OCI-LY7 (cell line): ENCODE results near the gene RPS6KA3. TPM values are rescaled to one million over a fixed set of nuclear protein-coding genes. Genes with fewer than 3 reads are reported as not detected.

Experiments
- Bru-seq: library from RNA; stranded (reverse); fragments of 400-500 nt; gene quantifications from one replicate; lab custom pipeline; 2021; lab: Mats Ljungman, UMichigan
- BruChase-seq, 2 experiments: library from RNA; stranded (reverse); fragments of 400-500 nt; gene quantifications; one replicate each; lab custom pipeline; 2021; lab: Mats Ljungman, UMichigan
- BruUV-seq: library from RNA; stranded (reverse); fragments of 400-500 nt; replicated peaks from 2 replicates; lab custom pipeline; 2021; lab: Mats Ljungman, UMichigan
- CTCF ChIA-PET: fragments of 300-600 bp; sonication (Branson Sonifier 250); formaldehyde crosslinking; loops from one replicate; lab custom pipeline; 2022; ENCODE audit warnings: antibody characterized with exemption; ENCODE audit not compliant: unreplicated experiment; lab: Charles Lee
- POLR2A ChIA-PET: fragments of 300-600 bp; sonication (Branson Sonifier 250); formaldehyde crosslinking; loops from one replicate; lab custom pipeline; 2022; ENCODE audit warnings: antibody characterized with exemption; lab: Charles Lee
- DNase-seq: peaks from one replicate; pipeline ENCODE4 v3.0.0-alpha.2; 2015; ENCODE audit warnings: low spot score
- H2AFZ ChIP-seq: fragments of 200-600 bp; sonication (generic), shearing (Covaris generic); 2 replicates; pipeline ENCODE4 v1.6.1; 2014; ENCODE audit warnings: mild to moderate bottlenecking, antibody characterized with exemption, low read length, moderate library complexity
- H3K27ac ChIP-seq: fragments of 200-600 bp; sonication (generic); 2 replicates; pipeline ENCODE4 v1.5.1; 2014; ENCODE audit warnings: mixed run types, low read depth, mild to moderate bottlenecking, moderate library complexity, low read length, inconsistent platforms; ENCODE audit not compliant: poor library complexity, severe bottlenecking
- H3K36me3 ChIP-seq: fragments of 200-600 bp; sonication (generic); 2 replicates; pipeline ENCODE4 v1.6.1; 2014; ENCODE audit warnings: mild to moderate bottlenecking, antibody characterized with exemption, low read length, moderate library complexity, mixed read lengths; ENCODE audit not compliant: insufficient read depth
- H3K4me1 ChIP-seq: fragments of 200-600 bp; sonication (generic); 2 replicates; pipeline ENCODE4 v1.5.1; 2014; ENCODE audit warnings: mild to moderate bottlenecking, low read length; ENCODE audit not compliant: insufficient read depth, poor library complexity, severe bottlenecking
- H3K4me2 ChIP-seq: fragments of 200-600 bp; sonication (generic); 2 replicates; pipeline ENCODE4 v1.6.1; 2014; ENCODE audit warnings: mild to moderate bottlenecking, low read length
- H3K4me3 ChIP-seq: fragments of 200-600 bp; sonication (generic); 2 replicates; pipeline ENCODE4 v1.5.1; 2014; ENCODE audit warnings: mild to moderate bottlenecking, low read depth, low read length; ENCODE audit not compliant: poor library complexity, severe bottlenecking
- H3K79me2 ChIP-seq: fragments of 200-600 bp; sonication (generic); 2 replicates; pipeline ENCODE4 v1.6.1; 2016; ENCODE audit warnings: low read depth, mild to moderate bottlenecking, low read length, moderate library complexity, mixed read lengths; ENCODE audit not compliant: insufficient read depth
- H3K9me2 ChIP-seq: fragments of 200-600 bp; sonication (generic); 2 replicates; pipeline ENCODE4 v1.6.1; 2016; ENCODE audit warnings: mild to moderate bottlenecking, low read length, mixed read lengths; ENCODE audit not compliant: insufficient read depth
- H3K9me3 ChIP-seq: fragments of 200-600 bp; sonication (generic); 2 replicates; pipeline ENCODE4 v1.6.1; 2014; ENCODE audit warnings: mild to moderate bottlenecking, mixed run types, low read length, mixed read lengths
- H4K20me1 ChIP-seq: fragments of 200-600 bp; sonication (generic); 2 replicates; pipeline ENCODE4 v1.6.1; 2014; ENCODE audit warnings: mild to moderate bottlenecking, antibody characterized with exemption, low read length, moderate library complexity, mixed read lengths; ENCODE audit not compliant: insufficient read depth
- EZH2phosphoT487 ChIP-seq: fragments of 200-600 bp; sonication (generic); IDR thresholded peaks from 2 replicates; pipeline ENCODE4 v1.6.1; 2018; ENCODE audit warnings: low read depth, borderline replicate concordance, mild to moderate bottlenecking, mixed run types, antibody characterized with exemption, low read length, moderate library complexity, mixed read lengths
- intact Hi-C: fragments of 100-400 bp; cut with micrococcal nuclease; formaldehyde crosslinking; loops from one replicate; pipeline ENCODE4 v1.10.0; 2022; ENCODE audit not compliant: unreplicated experiment
- long read RNA-seq: library from polyadenylated mRNA; stranded (forward); transcript quantifications from one replicate; pipeline ENCODE4 v2.0.0, GENCODE V29; 2022
- total RNA-seq, 2 experiments: library from RNA; depleted of rRNA in 1 of 2; stranded (reverse); fragments of >200 nt in 1 of 2; shearing (Covaris generic) in 1 of 2; gene quantifications; 2 replicates each; pipeline ENCODE4 v1.2.3, GENCODE V29; 2014 to 2022
- TF ChIP-seq, protein P1 (sequence below): fragments of 200-600 bp; sonication (generic); conservative IDR thresholded peaks from 2 replicates; pipeline ENCODE4 v1.5.1; 2014; ENCODE audit warnings: mild to moderate bottlenecking, antibody characterized with exemption, low read length, moderate library complexity, mixed read lengths

The RPS6KA3 gene
- total RNA-seq (2014; rRNA removed; shearing (Covaris generic)) (14.2 and 21.6 TPM in 2 replicates), total RNA-seq (2022) (34.3 and 35.4 TPM in 2 replicates), Bru-seq, nascent RNA (percentile 79 among the genes with signal in this experiment), BruChase-seq, experiment 1, labeled RNA remaining after a 6-hour chase (percentile 83 among the genes with signal in this experiment), BruChase-seq, experiment 2, labeled RNA remaining after a 2-hour chase (percentile 76 among the genes with signal in this experiment)
- long read RNA-seq, full-length matches to known transcripts = 8 of 15 reads
- long read RNA-seq, partial matches to known transcripts = 3 of 15 reads
- long read RNA-seq, other reads (novel, unspliced or antisense) = 4 of 15 reads

DNA sequence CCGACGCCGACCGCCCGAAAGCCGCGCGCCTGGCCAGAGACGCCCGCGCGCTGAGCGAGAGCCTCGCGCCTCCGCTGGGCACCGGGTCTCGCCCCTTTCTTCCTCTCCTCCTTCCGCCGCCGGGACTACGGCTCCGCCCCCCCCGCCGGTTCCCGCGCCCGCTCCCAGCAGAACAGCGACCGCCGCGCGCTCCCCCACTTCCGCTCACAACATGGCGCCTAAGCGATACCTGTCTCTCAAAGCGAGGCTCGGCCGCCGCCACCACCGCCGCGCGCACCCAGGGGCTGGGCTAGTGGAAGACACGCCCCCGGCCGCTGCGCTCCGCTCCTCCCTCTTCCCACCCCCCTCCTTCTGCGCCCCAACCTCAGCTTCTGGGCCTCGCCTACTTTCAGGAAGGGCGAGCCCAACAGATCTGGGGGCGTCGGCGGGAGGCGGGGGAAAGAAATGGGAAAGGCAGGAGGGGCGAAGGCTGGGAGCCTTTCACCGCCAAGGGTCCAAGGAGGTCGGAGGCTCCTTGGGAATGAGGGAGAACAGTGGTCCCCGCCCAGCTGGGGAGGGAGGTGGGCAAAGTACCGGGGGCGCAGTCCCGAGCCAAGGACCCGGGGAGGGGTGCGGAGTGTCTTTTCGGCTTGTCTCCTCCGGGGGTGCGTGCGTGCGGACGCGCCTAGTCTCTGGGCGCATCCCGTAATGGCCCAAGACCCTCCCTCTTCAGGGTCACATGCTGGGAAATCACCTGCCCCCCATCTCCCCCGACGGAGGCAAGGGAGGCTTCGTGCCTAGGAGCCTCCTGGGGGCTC, at the start of gene RPS6KA3:
RPS6KA3 (minus strand) TSS at position 100 of the 797 bp plus-strand sequence. CDS start 277 bp downstream, outside the sequence.
- POLR2A ChIA-PET = interaction anchor here (0.6 kb wide), 3 partner anchors 51 to 621 kb away, joined by 3 to 5 read pairs (median 4); no protein-coding TSS in a partner anchor
- peak within 1 kb of the TSS; percentile 89 for H3K4me2 ChIP-seq

DNA sequence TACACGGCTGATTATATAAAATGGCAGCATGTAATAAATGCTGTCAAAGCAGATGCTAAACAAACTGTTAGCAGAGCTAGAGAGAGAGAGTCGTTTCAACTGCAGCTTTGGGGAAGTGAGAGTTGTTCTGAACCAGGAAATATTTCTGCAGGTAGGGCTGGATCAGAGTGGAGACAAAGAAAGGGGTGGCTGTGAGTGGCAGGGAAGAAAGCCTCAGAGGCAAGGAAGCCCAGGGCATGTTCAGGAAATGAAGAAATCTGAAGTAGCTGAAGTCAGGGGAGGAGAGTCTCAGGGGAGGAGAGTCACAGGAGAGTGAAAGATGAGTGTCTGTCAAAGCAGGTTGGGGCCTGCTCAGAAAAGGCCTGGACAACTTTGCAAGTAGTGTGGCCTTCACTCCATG, 48.4 kb upstream of the RPS6KA3 start:
- H3K4me2 ChIP-seq = peak overlapping the region; percentile 55
- H3K27ac ChIP-seq = peak overlapping the region; percentile 76
- H2AFZ ChIP-seq = peak overlapping the region; percentile 37; the same call in 1 of the 2 replicates
- no peak overlapping the region for H3K4me3 ChIP-seq
- intact Hi-C loops = loop anchor here (2.0 kb wide), 1 partner anchor 50 kb away; no protein-coding TSS in a partner anchor
- TF ChIP-seq, protein P1, sequence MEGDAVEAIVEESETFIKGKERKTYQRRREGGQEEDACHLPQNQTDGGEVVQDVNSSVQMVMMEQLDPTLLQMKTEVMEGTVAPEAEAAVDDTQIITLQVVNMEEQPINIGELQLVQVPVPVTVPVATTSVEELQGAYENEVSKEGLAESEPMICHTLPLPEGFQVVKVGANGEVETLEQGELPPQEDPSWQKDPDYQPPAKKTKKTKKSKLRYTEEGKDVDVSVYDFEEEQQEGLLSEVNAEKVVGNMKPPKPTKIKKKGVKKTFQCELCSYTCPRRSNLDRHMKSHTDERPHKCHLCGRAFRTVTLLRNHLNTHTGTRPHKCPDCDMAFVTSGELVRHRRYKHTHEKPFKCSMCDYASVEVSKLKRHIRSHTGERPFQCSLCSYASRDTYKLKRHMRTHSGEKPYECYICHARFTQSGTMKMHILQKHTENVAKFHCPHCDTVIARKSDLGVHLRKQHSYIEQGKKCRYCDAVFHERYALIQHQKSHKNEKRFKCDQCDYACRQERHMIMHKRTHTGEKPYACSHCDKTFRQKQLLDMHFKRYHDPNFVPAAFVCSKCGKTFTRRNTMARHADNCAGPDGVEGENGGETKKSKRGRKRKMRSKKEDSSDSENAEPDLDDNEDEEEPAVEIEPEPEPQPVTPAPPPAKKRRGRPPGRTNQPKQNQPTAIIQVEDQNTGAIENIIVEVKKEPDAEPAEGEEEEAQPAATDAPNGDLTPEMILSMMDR = no peak
- no peak for TF ChIP-seq EZH2phosphoT487
- DNase-seq = peak; percentile 75
- POLR2A ChIA-PET = interaction anchor here (0.7 kb wide), 1 partner anchor 70 kb away, joined by 3 read pairs; no protein-coding TSS in a partner anchor
- H4K20me1 ChIP-seq = no peaks in the 10 kb centered on the region
- no TSS peak for BruUV-seq
- no peaks in the 10 kb centered on the region for H3K79me2 ChIP-seq
- H3K4me1 ChIP-seq = peaks cover 56% of the 10 kb centered on the region
- no peaks in the 10 kb centered on the region; the same call in 1 of the 2 replicates for H3K9me3 ChIP-seq
- no peaks in the 10 kb centered on the region for H3K36me3 ChIP-seq
- CTCF ChIA-PET = no interaction called here
- no peaks in the 10 kb centered on the region for H3K9me2 ChIP-seq

More for the DNA sequence above, at the start of gene RPS6KA3:
- CTCF ChIA-PET = no interaction called here
- BruUV-seq = no TSS peak
- H3K27ac ChIP-seq = peak within 1 kb of the TSS; percentile 37
- intact Hi-C loops = loop anchor here (2.0 to 5.0 kb wide), 2 partner anchors 54 to 125 kb away; partner anchors contain the start of gene EIF1AX
- TF ChIP-seq, protein P1 = no peak
- TF ChIP-seq EZH2phosphoT487 = no peak
- no peaks in the 10 kb centered on the region for H3K36me3 ChIP-seq
- peak; percentile 88 for DNase-seq
- H3K4me3 ChIP-seq = peak within 1 kb of the TSS; percentile 97
- H2AFZ ChIP-seq = peak within 1 kb of the TSS; percentile 88
- H3K9me3 ChIP-seq = no peaks in the 10 kb centered on the region
- no peaks in the 10 kb centered on the region for H3K9me2 ChIP-seq
- H3K79me2 ChIP-seq = peaks cover 42% of the 10 kb centered on the region
- H3K4me1 ChIP-seq = peaks cover 28% of the 10 kb centered on the region
- peaks cover 8% of the 10 kb centered on the region for H4K20me1 ChIP-seq
